M059J (cell line): Measurements from ENCODE around the gene PTPRJ. TPM values are rescaled to one million over a fixed set of nuclear protein-coding genes. Genes with fewer than 3 reads are reported as not detected.
"Not testable (repeated sequence)": the region's sequence is repeated elsewhere in the genome, so short reads cannot be mapped to it uniquely, and the experiment has no call there.

Experiments used
- DNase-seq: peaks from one replicate; pipeline ENCODE4 v3.0.0-alpha.2; 2012; ENCODE audit warnings: low read depth
- total RNA-seq: library from RNA; depleted of rRNA; stranded (reverse); fragments of >200 nt; shearing (Covaris generic); gene quantifications from 2 replicates; pipeline ENCODE4 v1.2.3, GENCODE V29; 2014; rRNA removed

PTPRJ gene
- 32.7 and 54.8 TPM in 2 replicates for total RNA-seq

GRCh38 chr11:47980088-47980906 lies at the start of gene PTPRJ:
Gene PTPRJ, plus strand, starts transcription at chr11:47980559. Its CDS starts 354 bp downstream, at chr11:47980913.
- DNase-seq, result peak; percentile 59

- no peak for DNase-seq
Observed at GRCh38 chr11:47932544-47932943, 47.8 kb upstream of the PTPRJ start.

- DNase-seq, result not testable (repeated sequence)
Observed at GRCh38 chr11:47933797-47934196, 46.6 kb upstream of the PTPRJ start.

- DNase-seq, result peak; percentile 33
Observed at GRCh38 chr11:47938791-47939560, 41.4 kb upstream of the PTPRJ start.

GRCh38 chr11:47940904-47941649 lies 39.3 kb upstream of the PTPRJ start:
- DNase-seq, result peak; percentile 39

- peak; percentile 22 for DNase-seq
Observed at GRCh38 chr11:47941907-47942558, 38.3 kb upstream of the PTPRJ start.

- peak; percentile 49 for DNase-seq
Observed at GRCh38 chr11:47943721-47944586, 36.4 kb upstream of the PTPRJ start.

- peak; percentile 55 for DNase-seq
Observed at GRCh38 chr11:47944632-47945031, 35.7 kb upstream of the PTPRJ start.

- DNase-seq, result peak; percentile 99
Observed at GRCh38 chr11:47946682-47947559, 33.4 kb upstream of the PTPRJ start.

GRCh38 chr11:47948137-47948536 lies 32.2 kb upstream of the PTPRJ start:
- peak; percentile 54 for DNase-seq

GRCh38 chr11:47949001-47949675 lies 31.2 kb upstream of the PTPRJ start:
- not testable (repeated sequence) for DNase-seq

- DNase-seq, result no peak
Observed at GRCh38 chr11:47950396-47950795, 30.0 kb upstream of the PTPRJ start.

- DNase-seq, result not testable (repeated sequence)
Observed at GRCh38 chr11:47951504-47951903, 28.9 kb upstream of the PTPRJ start.

GRCh38 chr11:47955061-47955755 lies 25.2 kb upstream of the PTPRJ start:
- no peak for DNase-seq

GRCh38 chr11:47960015-47960414 lies 20.3 kb upstream of the PTPRJ start:
- no peak for DNase-seq

GRCh38 chr11:47961383-47961782 lies 19.0 kb upstream of the PTPRJ start:
- DNase-seq, result peak; percentile 60

- no peak for DNase-seq
Observed at GRCh38 chr11:47964546-47964945, 15.8 kb upstream of the PTPRJ start.
